Measurements from ENCODE around the gene ZCCHC14.

- TF ChIP-seq CTCF (IDR thresholded peaks at IDR 0.05; ENCODE audit: insufficient read depth, low read depth, low read length), result no peak
- TF ChIP-seq EZH2 (IDR thresholded peaks at IDR 0.05; ENCODE audit: insufficient read depth, low read length), result no peak
Observed at GRCh38 chr16:87437327-87437726, 55.5 kb downstream of the ZCCHC14 start.
